ENCODE data around the gene HAUS3.
"Not testable (repeated sequence)": the region's sequence is repeated elsewhere in the genome, so short reads cannot be mapped to it uniquely, and the experiment has no call there.

HAUS3 gene

GRCh38 chr4:2251073-2251794, 9.3 kb upstream of the HAUS3 start:
- no peak for DNase-seq

- DNase-seq, result no peak
These were observed 8.6 kb upstream of the HAUS3 start for GRCh38 chr4:2250357-2251072.

- no peak for DNase-seq
These were observed 7.8 kb upstream of the HAUS3 start for GRCh38 chr4:2249526-2250356.

- no peak for DNase-seq
These were observed 6.9 kb upstream of the HAUS3 start for GRCh38 chr4:2248821-2249261.

GRCh38 chr4:2248044-2248780, 6.3 kb upstream of the HAUS3 start:
- DNase-seq, result no peak

- no peak for DNase-seq
These were observed 5.5 kb upstream of the HAUS3 start for GRCh38 chr4:2247128-2248043.

GRCh38 chr4:2246384-2247127, 4.6 kb upstream of the HAUS3 start:
- no peak for DNase-seq

- no peak for DNase-seq
These were observed 3.9 kb upstream of the HAUS3 start for GRCh38 chr4:2245787-2246275.

- no peak for DNase-seq
These were observed 3.3 kb upstream of the HAUS3 start for GRCh38 chr4:2245057-2245786.

GRCh38 chr4:2243681-2244380, 1.9 kb upstream of the HAUS3 start:
- no peak for DNase-seq

GRCh38 chr4:2241003-2241402, 918 bp downstream of the HAUS3 start:
- DNase-seq, result no peak

GRCh38 chr4:2236944-2237666, 4.8 kb downstream of the HAUS3 start:
- DNase-seq, result no peak

- DNase-seq, result no peak
These were observed 10.8 kb downstream of the HAUS3 start for GRCh38 chr4:2231082-2231481.

- DNase-seq, result no peak
These were observed 15.7 kb downstream of the HAUS3 start for GRCh38 chr4:2226261-2226660.

- DNase-seq, result peak; percentile 58
These were observed 19.1 kb downstream of the HAUS3 start for GRCh38 chr4:2222838-2223237.

- not testable (repeated sequence) for DNase-seq
These were observed 20.5 kb downstream of the HAUS3 start for GRCh38 chr4:2221378-2221777.

- DNase-seq, result peak; percentile 46
These were observed 21.8 kb downstream of the HAUS3 start for GRCh38 chr4:2220016-2220630.

GRCh38 chr4:2219233-2219760, 22.6 kb downstream of the HAUS3 start:
- DNase-seq, result no peak
